Uterus (tissue), 2 donors: Measurements from ENCODE around the gene GPR152.

ENCODE experiments used
- CTCF ChIP-seq, 4 experiments: fragments of 200-600 bp in 2 of 4; fragments of 450-650 bp in 2 of 4; sonication (generic) in 2 of 4; IDR thresholded peaks; one replicate each; pipeline ENCODE4 v1.5.1; 2016 to 2019; ENCODE audit warnings: antibody characterized with exemption in 4 of 4, mild to moderate bottlenecking in 2 of 4, moderate library complexity in 1 of 4
- POLR2A ChIP-seq, 2 donors: fragments of 450-650 bp; IDR thresholded peaks; one replicate each; pipeline ENCODE4 v1.6.1; 2016; ENCODE audit warnings: antibody characterized with exemption in 2 of 2, mild to moderate bottlenecking in 1 of 2, moderate library complexity in 1 of 2

GRCh38 chr11:67491276-67492068 lies 38.9 kb upstream of the GPR152 start:
- TF ChIP-seq CTCF (IDR thresholded peaks at IDR 0.05), result no peak
- no peak for TF ChIP-seq POLR2A (IDR thresholded peaks at IDR 0.05)
